ENCODE measurements around the gene ZBTB12. TPM values are rescaled to one million over a fixed set of nuclear protein-coding genes. Genes with fewer than 3 reads are reported as not detected.

Gene ZBTB12
- total and polyA plus RNA-seq, 9 of the 15 experiments (the other 6 are each of a cell fraction or from before 2014, with no cell fraction given) = 0.03 to 12.4 (median 5.8) TPM; not detected in 1

DNA sequence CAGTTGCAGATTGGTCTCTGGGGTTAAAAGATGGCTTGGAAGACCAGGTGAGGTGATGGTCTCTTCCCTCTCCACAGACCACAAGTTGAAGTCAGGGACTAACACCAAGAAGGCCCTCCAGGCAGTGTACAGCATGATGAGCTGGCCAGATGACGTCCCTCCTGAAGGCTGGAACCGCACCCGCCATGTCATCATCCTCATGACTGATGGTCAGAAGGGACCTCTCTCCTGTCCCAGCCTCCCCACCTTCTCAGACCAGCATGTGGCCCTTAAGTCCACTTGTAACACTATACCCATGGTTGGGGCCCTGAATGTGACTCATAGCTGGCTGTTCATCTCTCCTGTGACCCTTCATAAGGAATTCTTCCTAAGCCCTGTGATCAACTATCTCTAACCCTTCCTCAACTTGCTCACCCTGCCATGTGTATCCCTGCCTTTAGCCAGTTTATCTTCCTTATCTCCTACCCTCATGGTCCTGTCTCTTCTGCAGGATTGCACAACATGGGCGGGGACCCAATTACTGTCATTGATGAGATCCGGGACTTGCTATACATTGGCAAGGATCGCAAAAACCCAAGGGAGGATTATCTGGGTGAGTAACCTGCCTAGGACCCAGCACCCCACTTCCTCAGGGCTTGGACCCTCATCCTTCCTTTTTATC is 47.0 kb upstream of the ZBTB12 start (continued):
- no peak for TF ChIP-seq ZZZ3 (IDR thresholded peaks at IDR 0.05)
- TF ChIP-seq, protein P1, sequence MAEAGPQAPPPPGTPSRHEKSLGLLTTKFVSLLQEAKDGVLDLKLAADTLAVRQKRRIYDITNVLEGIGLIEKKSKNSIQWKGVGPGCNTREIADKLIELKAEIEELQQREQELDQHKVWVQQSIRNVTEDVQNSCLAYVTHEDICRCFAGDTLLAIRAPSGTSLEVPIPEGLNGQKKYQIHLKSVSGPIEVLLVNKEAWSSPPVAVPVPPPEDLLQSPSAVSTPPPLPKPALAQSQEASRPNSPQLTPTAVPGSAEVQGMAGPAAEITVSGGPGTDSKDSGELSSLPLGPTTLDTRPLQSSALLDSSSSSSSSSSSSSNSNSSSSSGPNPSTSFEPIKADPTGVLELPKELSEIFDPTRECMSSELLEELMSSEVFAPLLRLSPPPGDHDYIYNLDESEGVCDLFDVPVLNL (CRISPR knock-in tag; IDR thresholded peaks at IDR 0.05; ENCODE audit: low read depth) = no peak
- 0 out of 2 replicates have a peak, but pooled peaks have one; percentile 56 for TF ChIP-seq NBN (IDR thresholded peaks at IDR 0.05; ENCODE audit: low read depth)
- TF ChIP-seq POLR2AphosphoS5 (IDR thresholded peaks at IDR 0.05; ENCODE audit: control insufficient read depth, insufficient read depth, low read depth, low read length) = peak; percentile 27; the same call in 1 of the 2 replicates
- TF ChIP-seq ZNF354B (CRISPR knock-in tag; IDR thresholded peaks at IDR 0.05) = no peak
- TF ChIP-seq, protein P2, sequence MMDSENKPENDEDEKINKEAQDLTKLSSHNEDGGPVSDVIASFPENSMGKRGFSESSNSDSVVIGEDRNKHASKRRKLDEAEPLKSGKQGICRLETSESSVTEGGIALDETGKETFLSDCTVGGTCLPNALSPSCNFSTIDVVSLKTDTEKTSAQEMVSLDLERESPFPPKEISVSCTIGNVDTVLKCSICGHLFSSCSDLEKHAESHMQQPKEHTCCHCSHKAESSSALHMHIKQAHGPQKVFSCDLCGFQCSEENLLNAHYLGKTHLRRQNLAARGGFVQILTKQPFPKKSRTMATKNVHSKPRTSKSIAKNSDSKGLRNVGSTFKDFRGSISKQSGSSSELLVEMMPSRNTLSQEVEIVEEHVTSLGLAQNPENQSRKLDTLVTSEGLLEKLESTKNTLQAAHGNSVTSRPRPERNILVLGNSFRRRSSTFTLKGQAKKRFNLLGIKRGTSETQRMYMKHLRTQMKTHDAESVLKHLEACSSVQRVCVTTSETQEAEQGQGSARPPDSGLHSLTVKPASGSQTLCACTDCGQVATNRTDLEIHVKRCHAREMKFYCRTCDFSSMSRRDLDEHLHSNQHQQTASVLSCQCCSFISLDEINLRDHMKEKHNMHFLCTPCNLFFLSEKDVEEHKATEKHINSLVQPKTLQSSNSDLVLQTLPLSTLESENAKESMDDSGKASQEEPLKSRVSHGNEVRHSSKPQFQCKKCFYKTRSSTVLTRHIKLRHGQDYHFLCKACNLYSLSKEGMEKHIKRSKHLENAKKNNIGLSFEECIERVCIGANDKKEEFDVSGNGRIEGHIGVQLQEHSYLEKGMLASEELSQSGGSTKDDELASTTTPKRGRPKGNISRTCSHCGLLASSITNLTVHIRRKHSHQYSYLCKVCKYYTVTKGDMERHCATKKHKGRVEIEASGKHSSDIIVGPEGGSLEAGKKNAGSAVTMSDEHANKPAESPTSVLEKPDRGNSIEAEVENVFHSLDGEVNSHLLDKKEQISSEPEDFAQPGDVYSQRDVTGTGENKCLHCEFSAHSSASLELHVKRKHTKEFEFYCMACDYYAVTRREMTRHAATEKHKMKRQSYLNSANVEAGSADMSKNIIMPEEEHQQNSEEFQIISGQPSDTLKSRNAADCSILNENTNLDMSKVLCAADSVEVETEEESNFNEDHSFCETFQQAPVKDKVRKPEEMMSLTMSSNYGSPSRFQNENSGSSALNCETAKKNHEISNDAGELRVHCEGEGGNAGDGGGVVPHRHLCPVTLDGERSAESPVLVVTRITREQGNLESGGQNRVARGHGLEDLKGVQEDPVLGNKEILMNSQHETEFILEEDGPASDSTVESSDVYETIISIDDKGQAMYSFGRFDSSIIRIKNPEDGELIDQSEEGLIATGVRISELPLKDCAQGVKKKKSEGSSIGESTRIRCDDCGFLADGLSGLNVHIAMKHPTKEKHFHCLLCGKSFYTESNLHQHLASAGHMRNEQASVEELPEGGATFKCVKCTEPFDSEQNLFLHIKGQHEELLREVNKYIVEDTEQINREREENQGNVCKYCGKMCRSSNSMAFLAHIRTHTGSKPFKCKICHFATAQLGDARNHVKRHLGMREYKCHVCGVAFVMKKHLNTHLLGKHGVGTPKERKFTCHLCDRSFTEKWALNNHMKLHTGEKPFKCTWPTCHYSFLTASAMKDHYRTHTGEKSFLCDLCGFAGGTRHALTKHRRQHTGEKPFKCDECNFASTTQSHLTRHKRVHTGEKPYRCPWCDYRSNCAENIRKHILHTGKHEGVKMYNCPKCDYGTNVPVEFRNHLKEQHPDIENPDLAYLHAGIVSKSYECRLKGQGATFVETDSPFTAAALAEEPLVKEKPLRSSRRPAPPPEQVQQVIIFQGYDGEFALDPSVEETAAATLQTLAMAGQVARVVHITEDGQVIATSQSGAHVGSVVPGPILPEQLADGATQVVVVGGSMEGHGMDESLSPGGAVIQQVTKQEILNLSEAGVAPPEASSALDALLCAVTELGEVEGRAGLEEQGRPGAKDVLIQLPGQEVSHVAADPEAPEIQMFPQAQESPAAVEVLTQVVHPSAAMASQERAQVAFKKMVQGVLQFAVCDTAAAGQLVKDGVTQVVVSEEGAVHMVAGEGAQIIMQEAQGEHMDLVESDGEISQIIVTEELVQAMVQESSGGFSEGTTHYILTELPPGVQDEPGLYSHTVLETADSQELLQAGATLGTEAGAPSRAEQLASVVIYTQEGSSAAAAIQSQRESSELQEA (IDR thresholded peaks at IDR 0.05; ENCODE audit: low read depth) = no peak
- TF ChIP-seq, protein P3, sequence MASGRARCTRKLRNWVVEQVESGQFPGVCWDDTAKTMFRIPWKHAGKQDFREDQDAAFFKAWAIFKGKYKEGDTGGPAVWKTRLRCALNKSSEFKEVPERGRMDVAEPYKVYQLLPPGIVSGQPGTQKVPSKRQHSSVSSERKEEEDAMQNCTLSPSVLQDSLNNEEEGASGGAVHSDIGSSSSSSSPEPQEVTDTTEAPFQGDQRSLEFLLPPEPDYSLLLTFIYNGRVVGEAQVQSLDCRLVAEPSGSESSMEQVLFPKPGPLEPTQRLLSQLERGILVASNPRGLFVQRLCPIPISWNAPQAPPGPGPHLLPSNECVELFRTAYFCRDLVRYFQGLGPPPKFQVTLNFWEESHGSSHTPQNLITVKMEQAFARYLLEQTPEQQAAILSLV (tag; IDR thresholded peaks at IDR 0.05) = peak; percentile 93
- TF ChIP-seq CC2D1A (IDR thresholded peaks at IDR 0.05) = no peak
- no peak for TF ChIP-seq ZNF41 (CRISPR knock-in tag; conservative IDR thresholded peaks at IDR 0.05)
- TF ChIP-seq MEIS2 (IDR thresholded peaks at IDR 0.05; ENCODE audit: partially characterized antibody) = peak; percentile 94
- TF ChIP-seq CBFA2T3 (IDR thresholded peaks at IDR 0.05) = peak; percentile 78
- TF ChIP-seq, protein P4, sequence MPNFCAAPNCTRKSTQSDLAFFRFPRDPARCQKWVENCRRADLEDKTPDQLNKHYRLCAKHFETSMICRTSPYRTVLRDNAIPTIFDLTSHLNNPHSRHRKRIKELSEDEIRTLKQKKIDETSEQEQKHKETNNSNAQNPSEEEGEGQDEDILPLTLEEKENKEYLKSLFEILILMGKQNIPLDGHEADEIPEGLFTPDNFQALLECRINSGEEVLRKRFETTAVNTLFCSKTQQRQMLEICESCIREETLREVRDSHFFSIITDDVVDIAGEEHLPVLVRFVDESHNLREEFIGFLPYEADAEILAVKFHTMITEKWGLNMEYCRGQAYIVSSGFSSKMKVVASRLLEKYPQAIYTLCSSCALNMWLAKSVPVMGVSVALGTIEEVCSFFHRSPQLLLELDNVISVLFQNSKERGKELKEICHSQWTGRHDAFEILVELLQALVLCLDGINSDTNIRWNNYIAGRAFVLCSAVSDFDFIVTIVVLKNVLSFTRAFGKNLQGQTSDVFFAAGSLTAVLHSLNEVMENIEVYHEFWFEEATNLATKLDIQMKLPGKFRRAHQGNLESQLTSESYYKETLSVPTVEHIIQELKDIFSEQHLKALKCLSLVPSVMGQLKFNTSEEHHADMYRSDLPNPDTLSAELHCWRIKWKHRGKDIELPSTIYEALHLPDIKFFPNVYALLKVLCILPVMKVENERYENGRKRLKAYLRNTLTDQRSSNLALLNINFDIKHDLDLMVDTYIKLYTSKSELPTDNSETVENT (CRISPR knock-in tag; IDR thresholded peaks at IDR 0.05) = no peak
- TF ChIP-seq ETV5 (CRISPR knock-in tag; IDR thresholded peaks at IDR 0.05; ENCODE audit: low read depth) = no peak
